Muscle layer of colon (tissue), 2 donors: Measurements from ENCODE around the gene PLA2G5.
"Not testable (repeated sequence)": the region's sequence is repeated elsewhere in the genome, so short reads cannot be mapped to it uniquely, and the experiment has no call there.

Source experiments
- H3K27ac ChIP-seq: one replicate; pipeline ENCODE4 v1.7.0; 2013; ENCODE audit warnings: low read depth, mild to moderate bottlenecking, low read length, moderate library complexity
- H3K27me3 ChIP-seq, 2 donors: one replicate each; pipeline ENCODE4 v1.7.0; 2013; ENCODE audit warnings: low read length in 2 of 2, mild to moderate bottlenecking in 2 of 2; ENCODE audit not compliant: insufficient read depth in 2 of 2, control insufficient read depth in 1 of 2
- H3K36me3 ChIP-seq: one replicate; pipeline ENCODE4 v1.7.0; 2013; ENCODE audit warnings: mild to moderate bottlenecking, low read length; ENCODE audit not compliant: insufficient read depth
- H3K4me1 ChIP-seq: one replicate; pipeline ENCODE4 v1.7.0; 2013; ENCODE audit warnings: mild to moderate bottlenecking, low read length; ENCODE audit not compliant: insufficient read depth
- H3K4me3 ChIP-seq, 2 donors: one replicate each; pipeline ENCODE4 v1.7.0; 2013; ENCODE audit warnings: low read length in 2 of 2, low read depth in 1 of 2, mild to moderate bottlenecking in 1 of 2, moderate library complexity in 1 of 2
- H3K9ac ChIP-seq: one replicate; pipeline ENCODE4 v1.7.0; 2013; ENCODE audit warnings: low read length
- H3K9me3 ChIP-seq: one replicate; pipeline ENCODE4 v1.7.0; 2013; ENCODE audit warnings: mild to moderate bottlenecking, low read length
- donor health status: abdominal sarcoma.
- donor health status: Adenocarcinoma of cecum.

Gene PLA2G5

GRCh38 chr1:20125100-20125499 lies 55.1 kb downstream of the PLA2G5 start:
- H3K27me3 ChIP-seq = no peaks in the 10 kb centered on the region
- no peak overlapping the region for H3K27ac ChIP-seq

GRCh38 chr1:20126041-20126805 lies 56.2 kb downstream of the PLA2G5 start:
- no peak overlapping the region for H3K9ac ChIP-seq
- no peak overlapping the region for H3K27ac ChIP-seq
- H3K36me3 ChIP-seq = no peaks in the 10 kb centered on the region
- H3K27me3 ChIP-seq = no peaks in the 10 kb centered on the region
- H3K9me3 ChIP-seq = no peaks in the 10 kb centered on the region
- peaks cover 11% of the 10 kb centered on the region for H3K4me1 ChIP-seq
- H3K4me3 ChIP-seq = no peak overlapping the region

More at GRCh38 chr1:20125100-20125499, 55.1 kb downstream of the PLA2G5 start:
- Histone ChIP-seq H3K36me3 (no peaks in the 10 kb centered on the region), H3K9me3 (no peaks in the 10 kb centered on the region), H3K4me1 (peaks cover 11% of the 10 kb centered on the region), H3K4me3 (no peak overlapping the region), H3K9ac (no peak overlapping the region)

GRCh38 chr1:20126806-20127440 lies 56.9 kb downstream of the PLA2G5 start:
- no peak overlapping the region for H3K9ac ChIP-seq
- peaks cover 11% of the 10 kb centered on the region for H3K4me1 ChIP-seq
- H3K27ac ChIP-seq = no peak overlapping the region
- no peaks in the 10 kb centered on the region for H3K9me3 ChIP-seq
- H3K4me3 ChIP-seq = no peak overlapping the region
- H3K36me3 ChIP-seq = no peaks in the 10 kb centered on the region
- no peaks in the 10 kb centered on the region for H3K27me3 ChIP-seq

GRCh38 chr1:20130518-20130917 lies 60.5 kb downstream of the PLA2G5 start:
- H3K36me3 ChIP-seq, H3K9me3 ChIP-seq, H3K4me3 ChIP-seq, H3K4me1 ChIP-seq, H3K9ac ChIP-seq, H3K27ac ChIP-seq: not testable (repeated sequence)
- peaks cover 0 to 12% of the 10 kb centered on the region in 2 donors for H3K27me3 ChIP-seq

GRCh38 chr1:20134995-20135394 lies 65.0 kb downstream of the PLA2G5 start:
- Histone ChIP-seq H3K36me3 (no peaks in the 10 kb centered on the region), H3K27ac (no peak overlapping the region), H3K4me1 (no peaks in the 10 kb centered on the region), H3K9ac (no peak overlapping the region), H3K27me3 (peaks cover 0 to 35% of the 10 kb centered on the region in 2 donors), H3K9me3 (no peaks in the 10 kb centered on the region), H3K4me3 (no peak overlapping the region)

- Histone ChIP-seq H3K36me3 (no peaks in the 10 kb centered on the region), H3K27me3 (peaks cover 0 to 35% of the 10 kb centered on the region in 2 donors), H3K4me1 (no peaks in the 10 kb centered on the region), H3K9me3 (no peaks in the 10 kb centered on the region), H3K4me3 (no peak overlapping the region), H3K9ac (no peak overlapping the region), H3K27ac (no peak overlapping the region)
Observed at GRCh38 chr1:20136249-20136648, 66.3 kb downstream of the PLA2G5 start.

- H3K27ac ChIP-seq = no peak overlapping the region
- no peaks in the 10 kb centered on the region for H3K36me3 ChIP-seq
- H3K9ac ChIP-seq = no peak overlapping the region
- H3K9me3 ChIP-seq = no peaks in the 10 kb centered on the region
- H3K4me1 ChIP-seq = no peaks in the 10 kb centered on the region
- H3K4me3 ChIP-seq = no peak overlapping the region
- H3K27me3 ChIP-seq = peaks cover 0 to 35% of the 10 kb centered on the region in 2 donors
Observed at GRCh38 chr1:20137055-20137454, 67.1 kb downstream of the PLA2G5 start.

GRCh38 chr1:20137604-20138003 lies 67.6 kb downstream of the PLA2G5 start:
- H3K36me3 ChIP-seq = no peaks in the 10 kb centered on the region
- H3K27ac ChIP-seq = no peak overlapping the region
- H3K4me3 ChIP-seq = no peak overlapping the region
- no peak overlapping the region for H3K9ac ChIP-seq
- H3K4me1 ChIP-seq = no peaks in the 10 kb centered on the region
- H3K27me3 ChIP-seq = peaks cover 0 to 35% of the 10 kb centered on the region in 2 donors
- H3K9me3 ChIP-seq = no peaks in the 10 kb centered on the region

- Histone ChIP-seq H3K9ac (no peak overlapping the region), H3K4me3 (no peak overlapping the region), H3K36me3 (no peaks in the 10 kb centered on the region), H3K27ac (no peak overlapping the region), H3K4me1 (no peaks in the 10 kb centered on the region), H3K9me3 (no peaks in the 10 kb centered on the region), H3K27me3 (peaks cover 0 to 35% of the 10 kb centered on the region in 2 donors)
Observed at GRCh38 chr1:20138346-20138745, 68.4 kb downstream of the PLA2G5 start.

GRCh38 chr1:20138961-20139550 lies 69.1 kb downstream of the PLA2G5 start, which contains the start of gene PLA2G2F:
Gene PLA2G2F (plus strand): TSS chr1:20139323. CDS start chr1:20139428, 105 bp downstream.
- Histone ChIP-seq H3K9me3 (no peaks in the 10 kb centered on the region), H3K27ac (no peak within 1 kb of the TSS), H3K4me3 (no peak within 1 kb of the TSS), H3K36me3 (no peaks in the 10 kb centered on the region), H3K27me3 (peaks cover 0 to 33% of the 10 kb centered on the region in 2 donors), H3K4me1 (no peaks in the 10 kb centered on the region), H3K9ac (no peak within 1 kb of the TSS)

- H3K27ac ChIP-seq = no peak overlapping the region
- H3K9ac ChIP-seq = no peak overlapping the region
- no peaks in the 10 kb centered on the region for H3K36me3 ChIP-seq
- H3K4me1 ChIP-seq = no peaks in the 10 kb centered on the region
- no peaks in the 10 kb centered on the region for H3K9me3 ChIP-seq
- H3K4me3 ChIP-seq = no peak overlapping the region
- peaks cover 0 to 28% of the 10 kb centered on the region in 2 donors for H3K27me3 ChIP-seq
Observed at GRCh38 chr1:20139776-20140612, 70.0 kb downstream of the PLA2G5 start.
